ENCODE results near the gene ISG20. TPM values are rescaled to one million over a fixed set of nuclear protein-coding genes. Genes with fewer than 3 reads are reported as not detected.

ISG20 gene
- total RNA-seq, 1 experiment from 2014 or later: 14.9 TPM

- ChIA-PET POLR2A (no interaction called here), CTCF (no interaction called here)
- no TSS peak for BruUV-seq (replicated peaks)
- no peak overlapping the region for H3K4me3 ChIP-seq (ENCODE audit: low read depth in 2 of 2, low read length in 2 of 2)
- peaks cover 6% of the 10 kb centered on the region for H3K4me1 ChIP-seq (ENCODE audit: control insufficient read depth, insufficient read depth, low read length)
- intact Hi-C loops (cut with micrococcal nuclease; ENCODE audit: unreplicated experiment) (no loop called here), in situ Hi-C loops (cut with HindIII; ENCODE audit: low pct_unique_long_range_greater_than_20kb, low sequenced_read_pairs) (no loop called here)
- H3K27ac ChIP-seq (ENCODE audit: low read length): no peak overlapping the region
- no peaks in the 10 kb centered on the region for H3K36me3 ChIP-seq (ENCODE audit: control insufficient read depth, insufficient read depth, low read length)
- no peak for TF ChIP-seq TCF7L2 (IDR thresholded peaks at IDR 0.05; ENCODE audit: low read depth, low read length)
- TF ChIP-seq CTCF (IDR thresholded peaks at IDR 0.05): no peak
- no peak for TF ChIP-seq SIN3A (IDR thresholded peaks at IDR 0.05; ENCODE audit: borderline replicate concordance, insufficient read depth, low read depth, low read length)
- no peak for TF ChIP-seq REST (IDR thresholded peaks at IDR 0.05; ENCODE audit: insufficient read depth in 1 of 2, low read depth in 2 of 2, low read length in 1 of 2)
- no peak for TF ChIP-seq POLR2AphosphoS5 (IDR thresholded peaks at IDR 0.05; ENCODE audit: low read depth, low read length)
- H3K9me3 ChIP-seq (ENCODE audit: control insufficient read depth, insufficient read depth, low read depth, low read length): no peaks in the 10 kb centered on the region
- no peaks in the 10 kb centered on the region for H3K27me3 ChIP-seq (ENCODE audit: control insufficient read depth, insufficient read depth, low read length)
- no peak for DNase-seq (ENCODE audit: low read depth, low spot score)
- ATAC-seq: no peak
Measured at GRCh38 chr15:88652456-88653199, 13.8 kb downstream of the ISG20 start.

- ATAC-seq (no peak), DNase-seq (ENCODE audit: low read depth, low spot score) (no peak)
- no peaks in the 10 kb centered on the region for H3K27me3 ChIP-seq (ENCODE audit: control insufficient read depth, insufficient read depth, low read length)
- ChIA-PET CTCF (no interaction called here), POLR2A (no interaction called here)
- peaks cover 6% of the 10 kb centered on the region for H3K4me1 ChIP-seq (ENCODE audit: control insufficient read depth, insufficient read depth, low read length)
- in situ Hi-C loops (cut with HindIII; ENCODE audit: low pct_unique_long_range_greater_than_20kb, low sequenced_read_pairs): no loop called here
- no peaks in the 10 kb centered on the region for H3K36me3 ChIP-seq (ENCODE audit: control insufficient read depth, insufficient read depth, low read length)
- TF ChIP-seq SIN3A (IDR thresholded peaks at IDR 0.05; ENCODE audit: borderline replicate concordance, insufficient read depth, low read depth, low read length) (no peak), CTCF (IDR thresholded peaks at IDR 0.05) (no peak), REST (IDR thresholded peaks at IDR 0.05; ENCODE audit: insufficient read depth in 1 of 2, low read depth in 2 of 2, low read length in 1 of 2) (no peak), TCF7L2 (IDR thresholded peaks at IDR 0.05; ENCODE audit: low read depth, low read length) (no peak), POLR2AphosphoS5 (IDR thresholded peaks at IDR 0.05; ENCODE audit: low read depth, low read length) (no peak)
- no peak overlapping the region for H3K4me3 ChIP-seq (ENCODE audit: low read depth in 2 of 2, low read length in 2 of 2)
- no TSS peak for BruUV-seq (replicated peaks)
- intact Hi-C loops (cut with micrococcal nuclease; ENCODE audit: unreplicated experiment): no loop called here
- no peak overlapping the region for H3K27ac ChIP-seq (ENCODE audit: low read length)
- H3K9me3 ChIP-seq (ENCODE audit: control insufficient read depth, insufficient read depth, low read depth, low read length): no peaks in the 10 kb centered on the region
Measured at GRCh38 chr15:88653200-88654064, 14.6 kb downstream of the ISG20 start.
